Heart left ventricle (tissue), 16 donors: Measurements from ENCODE around the gene TEX38. TPM values are rescaled to one million over a fixed set of nuclear protein-coding genes. Genes with fewer than 3 reads are reported as not detected.

ENCODE experiments used
- ATAC-seq, 4 donors: fragments of 200-7000 bp; cut with Tn5 transposase; one replicate each; pipeline ENCODE4 v1.9.1; 2020 to 2022; ENCODE audit warnings: moderate library complexity in 4 of 4, mild to moderate bottlenecking in 3 of 4, moderate number of reproducible peaks in 1 of 4
- DNase-seq, 5 donors: peaks; one replicate each; pipeline ENCODE4 v3.0.0-alpha.2; 2020
- H3K27ac ChIP-seq, 12 donors: fragments of 200-600 bp; sonication (generic) in 4 of 12; one replicate each; pipeline versions ENCODE4 v1.5.0 to v1.8.0; 2016 to 2022; ENCODE audit warnings: mild to moderate bottlenecking in 2 of 12
- H3K27me3 ChIP-seq, 9 donors: fragments of 200-600 bp; sonication (generic) in 2 of 9; one replicate each; pipeline versions ENCODE4 v1.5.1 to v1.8.0; 2016 to 2022; ENCODE audit warnings: mild to moderate bottlenecking in 3 of 9
- H3K36me3 ChIP-seq, 9 donors: fragments of 200-600 bp; sonication (generic) in 2 of 9; one replicate each; pipeline versions ENCODE4 v1.5.0 to v1.8.0; 2018 to 2022; ENCODE audit warnings: mild to moderate bottlenecking in 2 of 9
- H3K4me1 ChIP-seq, 12 donors: fragments of 200-600 bp; sonication (generic) in 4 of 12; one replicate each; pipeline versions ENCODE4 v1.5.0 to v1.8.0; 2016 to 2022; ENCODE audit warnings: mild to moderate bottlenecking in 3 of 12
- H3K4me3 ChIP-seq, 12 donors: fragments of 200-600 bp; sonication (generic) in 4 of 12; one replicate each; pipeline versions ENCODE4 v1.5.0 to v1.8.0; 2017 to 2022; ENCODE audit warnings: mild to moderate bottlenecking in 9 of 12, moderate library complexity in 4 of 12
- H3K9me3 ChIP-seq, 12 donors: fragments of 200-600 bp; sonication (generic) in 4 of 12; one replicate each; pipeline versions ENCODE4 v1.5.0 to v1.8.0; 2016 to 2022; ENCODE audit warnings: mild to moderate bottlenecking in 1 of 12
- POLR2A ChIP-seq, 2 donors: fragments of 450-650 bp; IDR thresholded peaks; one replicate each; pipeline ENCODE4 v1.6.1; 2017; ENCODE audit warnings: antibody characterized with exemption in 2 of 2, mild to moderate bottlenecking in 2 of 2, moderate library complexity in 2 of 2
- WGBS, 4 donors: extraction: QIAGEN DNeasy Blood & Tissue Kit in 2 of 4; methylation state at CpG; one replicate each; pipeline versions ENCODE4 v1.1.5 to v1.1.7; 2013 to 2018; 5-methylcytosine and 5-hydroxymethylcytosine counted together
- intact Hi-C, 10 donors: fragments of 100-400 bp; cut with DNase I; formaldehyde crosslinking; loops; one replicate each; pipeline versions ENCODE4 v1.11.1 to v1.14.2; 2022
- polyA plus RNA-seq, 2 donors: library from polyadenylated mRNA; stranded (reverse); fragments of 200-250 nt; gene quantifications; one replicate each; pipeline ENCODE4 v1.2.3, GENCODE V29; 2013
- total RNA-seq, 9 donors: library from RNA; depleted of rRNA in 2 of 9; stranded (reverse); fragments of >200 nt in 2 of 9; fragmentation: NEBNext Ultra II Directional in 3 of 9; extraction: Animal tissue kit (Norgen Biotek cat#: 25700) in 3 of 9; gene quantifications; one replicate each; pipeline versions ENCODE4 v1.1.0 to v1.2.4, GENCODE V29; 2016 to 2023
- TF ChIP-seq, protein P1 (sequence below), 12 donors: fragments of 200-600 bp; sonication (generic) in 4 of 12; IDR thresholded peaks; one replicate each; pipeline versions ENCODE4 v1.5.0 to v1.8.0; 2018 to 2022; ENCODE audit warnings: antibody characterized with exemption in 12 of 12, mild to moderate bottlenecking in 5 of 12
- donor health status: ischemic (EF 13 %, LVEDD 7.1; RV severe dilation, severe dysfunction).
- donor health status: healthy with polysubstance abuse.
- donor health status: DM: no; HTN: yes; CAD: no.
- donor health status: DM: no; HTN: no; CAD: no.
- donor health status: ischemic (EF 25% LVEDD 6.9; RV normal size, moderate dysfunction).
- donor health status: ischemic (EF 25% LVEDD 5.7; RV mildly dilated, moderate dysfunction).
- donor health status: healthy.
- donor health status: DM: yes; HTN: yes; CAD: no.
- donor health status: ischemic (EF 35%, LVEDD 5.7; RV mildly dilated, moderate dysfunction).
- donor health status: nonischemic (EF 11% LVEDD 7.7; RV severe dilation, severe dysfunction).
- donor health status: DM: yes; HTN: yes; CAD: no.
- donor health status: PGD.
- donor health status: ischemic (EF 29% LVEDD 5.4; RV normal size, mild dysfunction).
- donor health status: nonischemic (EF 23%, LVEDD 6.1; RV moderate dilation, normal function).

TEX38 gene
- total and polyA plus RNA-seq, 11 donors, result 0.81 TPM; not detected in 10

DNA sequence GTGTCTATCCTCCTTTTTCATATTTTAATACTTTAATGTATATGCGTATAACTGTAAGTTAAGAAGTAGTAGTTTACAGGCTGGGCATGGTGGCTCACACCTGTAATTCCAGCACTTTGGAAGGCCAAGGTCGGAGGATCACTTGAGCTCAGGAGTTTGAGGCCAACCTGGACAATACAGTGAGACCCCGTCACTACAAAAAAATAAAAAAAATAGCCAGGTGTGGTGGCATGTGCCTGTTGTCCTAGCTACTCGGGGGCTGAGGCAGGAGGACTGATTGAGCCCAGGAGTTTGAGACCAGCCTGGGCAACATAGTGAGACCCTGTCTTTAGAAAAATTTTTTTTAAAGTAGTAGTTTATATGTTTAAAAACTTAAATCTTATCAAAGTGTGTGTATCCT lies 25.8 kb upstream of the TEX38 start:
- Histone ChIP-seq H3K27ac (no peak overlapping the region), H3K9me3 (peaks cover 0 to 24% (median 10%) of the 10 kb centered on the region in 12 donors), H3K4me1 (peaks cover 0 to 16% (median 10%) of the 10 kb centered on the region in 12 donors), H3K27me3 (no peaks in the 10 kb centered on the region), H3K36me3 (peaks cover 0 to 96% (median 57%) of the 10 kb centered on the region in 9 donors), H3K4me3 (no peak overlapping the region)
- no peak for ATAC-seq
- TF ChIP-seq, protein P1, sequence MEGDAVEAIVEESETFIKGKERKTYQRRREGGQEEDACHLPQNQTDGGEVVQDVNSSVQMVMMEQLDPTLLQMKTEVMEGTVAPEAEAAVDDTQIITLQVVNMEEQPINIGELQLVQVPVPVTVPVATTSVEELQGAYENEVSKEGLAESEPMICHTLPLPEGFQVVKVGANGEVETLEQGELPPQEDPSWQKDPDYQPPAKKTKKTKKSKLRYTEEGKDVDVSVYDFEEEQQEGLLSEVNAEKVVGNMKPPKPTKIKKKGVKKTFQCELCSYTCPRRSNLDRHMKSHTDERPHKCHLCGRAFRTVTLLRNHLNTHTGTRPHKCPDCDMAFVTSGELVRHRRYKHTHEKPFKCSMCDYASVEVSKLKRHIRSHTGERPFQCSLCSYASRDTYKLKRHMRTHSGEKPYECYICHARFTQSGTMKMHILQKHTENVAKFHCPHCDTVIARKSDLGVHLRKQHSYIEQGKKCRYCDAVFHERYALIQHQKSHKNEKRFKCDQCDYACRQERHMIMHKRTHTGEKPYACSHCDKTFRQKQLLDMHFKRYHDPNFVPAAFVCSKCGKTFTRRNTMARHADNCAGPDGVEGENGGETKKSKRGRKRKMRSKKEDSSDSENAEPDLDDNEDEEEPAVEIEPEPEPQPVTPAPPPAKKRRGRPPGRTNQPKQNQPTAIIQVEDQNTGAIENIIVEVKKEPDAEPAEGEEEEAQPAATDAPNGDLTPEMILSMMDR (IDR thresholded peaks at IDR 0.05), result no peak
- TF ChIP-seq POLR2A (IDR thresholded peaks at IDR 0.05), result no peak
- DNase-seq, result no peak
- 85 to 97% (median 95%) methylated on average over 4 of the region's 4 CpGs for WGBS, 4 donors
- intact Hi-C loops, result no loop called here

DNA sequence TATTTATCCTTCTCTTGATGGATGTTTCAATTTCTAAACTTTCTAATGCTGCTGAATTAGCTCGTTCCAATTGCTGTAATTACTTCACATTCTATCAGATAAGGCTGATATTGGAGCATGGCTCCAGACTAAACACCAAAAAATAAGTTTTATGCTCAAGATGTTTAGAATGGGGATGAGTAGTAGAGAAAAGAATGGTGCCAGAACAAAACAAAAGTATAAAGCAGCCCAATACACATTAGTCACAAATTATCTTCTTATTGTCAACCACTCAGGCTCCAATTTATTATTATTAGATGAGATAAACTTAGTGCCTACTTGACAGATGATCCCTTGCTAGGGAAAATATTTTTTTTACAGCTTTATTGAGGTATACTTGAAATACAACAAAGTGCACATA lies 25.3 kb upstream of the TEX38 start:
- no peak overlapping the region for H3K27ac ChIP-seq
- H3K9me3 ChIP-seq, result peaks cover 0 to 25% (median 10%) of the 10 kb centered on the region in 12 donors
- no peaks in the 10 kb centered on the region for H3K27me3 ChIP-seq
- no peak overlapping the region for H3K4me3 ChIP-seq
- DNase-seq (no peak), ATAC-seq (no peak)
- H3K36me3 ChIP-seq, result peaks cover 0 to 93% (median 55%) of the 10 kb centered on the region in 9 donors
- intact Hi-C loops, result no loop called here
- peaks cover 0 to 16% (median 10%) of the 10 kb centered on the region in 12 donors for H3K4me1 ChIP-seq
- 88 to 90% (median 88%) methylated on average over 1 of the region's 1 CpG for WGBS, 4 donors
- TF ChIP-seq, protein P1 (IDR thresholded peaks at IDR 0.05), result no peak
- no peak for TF ChIP-seq POLR2A (IDR thresholded peaks at IDR 0.05)

DNA sequence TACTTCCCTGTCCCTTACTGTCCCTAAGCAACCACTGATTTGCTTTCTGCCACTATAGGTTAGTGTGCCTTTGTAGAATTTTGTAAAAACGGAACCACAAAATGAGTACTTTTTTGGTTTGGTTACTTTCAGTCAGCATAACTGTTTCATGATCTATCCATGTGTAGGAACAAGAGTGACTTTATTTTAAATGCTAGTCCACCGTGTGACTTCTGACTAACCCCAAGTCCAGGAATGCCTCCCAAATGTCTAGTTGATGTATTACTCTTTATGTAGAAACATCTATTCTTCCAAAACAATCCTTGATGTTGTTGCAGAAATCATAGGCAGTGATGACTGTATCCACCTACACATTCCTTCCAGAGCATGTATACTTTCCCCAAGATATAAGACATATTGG lies 24.8 kb upstream of the TEX38 start:
- intact Hi-C loops, result no loop called here
- Histone ChIP-seq H3K4me3 (no peak overlapping the region), H3K27ac (no peak overlapping the region), H3K36me3 (peaks cover 0 to 91% (median 51%) of the 10 kb centered on the region in 9 donors), H3K27me3 (no peaks in the 10 kb centered on the region), H3K4me1 (peaks cover 0 to 16% (median 10%) of the 10 kb centered on the region in 12 donors), H3K9me3 (peaks cover 0 to 25% (median 10%) of the 10 kb centered on the region in 12 donors)
- TF ChIP-seq POLR2A (IDR thresholded peaks at IDR 0.05), result no peak
- TF ChIP-seq, protein P1 (IDR thresholded peaks at IDR 0.05), result no peak
- DNase-seq (no peak), ATAC-seq (no peak)
- 92 to 97% (median 94%) methylated on average over 2 of the region's 2 CpGs for WGBS, 4 donors

DNA sequence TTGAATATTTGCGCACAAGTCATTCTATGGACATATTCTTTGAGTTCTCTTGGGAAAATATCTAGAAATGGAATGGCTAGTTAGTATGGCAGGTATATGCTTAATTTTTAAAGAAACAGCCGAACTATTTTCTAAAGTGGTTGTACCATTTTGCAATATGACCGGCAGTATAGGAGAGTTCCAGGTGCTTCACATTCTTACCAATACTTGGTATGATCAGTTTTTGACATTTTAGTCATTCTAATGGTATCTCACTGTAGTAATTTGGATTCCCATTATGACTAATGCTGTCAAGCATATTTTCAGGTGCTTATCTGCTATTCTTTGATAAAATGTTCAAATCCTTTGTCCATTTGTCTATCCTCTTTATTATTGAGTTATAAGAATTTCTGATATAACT lies 24.0 kb upstream of the TEX38 start:
- WGBS, 4 donors, result 96 to 98% (median 97%) methylated on average over 3 of the region's 3 CpGs
- intact Hi-C loops, result no loop called here
- no peak for ATAC-seq
- TF ChIP-seq POLR2A (IDR thresholded peaks at IDR 0.05), result no peak
- TF ChIP-seq, protein P1 (IDR thresholded peaks at IDR 0.05), result no peak
- peaks cover 0 to 16% (median 8%) of the 10 kb centered on the region in 12 donors for H3K4me1 ChIP-seq
- H3K27ac ChIP-seq, result no peak overlapping the region
- peaks cover 0 to 25% (median 10%) of the 10 kb centered on the region in 12 donors for H3K9me3 ChIP-seq
- no peak for DNase-seq
- no peaks in the 10 kb centered on the region for H3K27me3 ChIP-seq
- peaks cover 0 to 91% (median 51%) of the 10 kb centered on the region in 9 donors for H3K36me3 ChIP-seq
- no peak overlapping the region for H3K4me3 ChIP-seq
